HG02642 (cell line): ENCODE results near the gene AP2A2.
A peak's percentile ranks its signal among the peaks of the same experiment; 100 is the strongest.

Experiments
- ATAC-seq: cut with Tn5 transposase; IDR thresholded peaks from one replicate; pipeline ENCODE4 v1.9.1; 2021; ENCODE audit warnings: mild to moderate bottlenecking; ENCODE audit not compliant: unreplicated experiment, poor library complexity

The AP2A2 gene

GRCh38 chr11:991711-992307 is 66.1 kb downstream of the AP2A2 start:
- no peak for ATAC-seq

- no peak for ATAC-seq
Observed at GRCh38 chr11:992577-992976, 66.9 kb downstream of the AP2A2 start.

- no peak for ATAC-seq
Observed at GRCh38 chr11:993632-994167, 68.0 kb downstream of the AP2A2 start.

- no peak for ATAC-seq
Observed at GRCh38 chr11:995044-995751, 69.5 kb downstream of the AP2A2 start.

GRCh38 chr11:995752-996420 is 70.2 kb downstream of the AP2A2 start:
- peak; percentile 45 for ATAC-seq

- no peak for ATAC-seq
Observed at GRCh38 chr11:996681-997080, 71.0 kb downstream of the AP2A2 start.

- ATAC-seq = no peak
Observed at GRCh38 chr11:997907-998306, 72.2 kb downstream of the AP2A2 start.

GRCh38 chr11:999009-999408 is 73.3 kb downstream of the AP2A2 start:
- ATAC-seq = no peak

GRCh38 chr11:1000357-1001278 is 74.9 kb downstream of the AP2A2 start:
- ATAC-seq = no peak

- ATAC-seq = no peak
Observed at GRCh38 chr11:1001617-1002405, 76.1 kb downstream of the AP2A2 start.

GRCh38 chr11:1002406-1002984 is 76.8 kb downstream of the AP2A2 start:
- no peak for ATAC-seq

- no peak for ATAC-seq
Observed at GRCh38 chr11:1003159-1003558, 77.5 kb downstream of the AP2A2 start.

- ATAC-seq = no peak
Observed at GRCh38 chr11:1005928-1006327, 80.3 kb downstream of the AP2A2 start.

- ATAC-seq = no peak
Observed at GRCh38 chr11:1006762-1007161, 81.1 kb downstream of the AP2A2 start.

GRCh38 chr11:1007279-1007678 is 81.6 kb downstream of the AP2A2 start:
- ATAC-seq = no peak

- ATAC-seq = no peak
Observed at GRCh38 chr11:1008001-1008802, 82.5 kb downstream of the AP2A2 start.

GRCh38 chr11:1008803-1009145 is 83.1 kb downstream of the AP2A2 start:
- ATAC-seq = no peak

GRCh38 chr11:1009371-1009770 is 83.7 kb downstream of the AP2A2 start:
- ATAC-seq = no peak

- no peak for ATAC-seq
Observed at GRCh38 chr11:1009991-1010390, 84.3 kb downstream of the AP2A2 start.
